Gastroesophageal sphincter (tissue), 4 donors: Measurements from ENCODE around the gene PEMT. TPM values are rescaled to one million over a fixed set of nuclear protein-coding genes. Genes with fewer than 3 reads are reported as not detected.
"Not testable (repeated sequence)": the region's sequence is repeated elsewhere in the genome, so short reads cannot be mapped to it uniquely, and the experiment has no call there.

Experiments used
- ATAC-seq: fragments of 150-250 bp; one replicate; pipeline ENCODE4 v1.9.1; 2016; ENCODE audit warnings: mild to moderate bottlenecking, moderate library complexity
- H3K27ac ChIP-seq, 4 donors: fragments of 200-600 bp; sonication (generic) in 3 of 4; 1 replicate in 3 of 4; 2 replicates in 1 of 4; pipeline ENCODE4 v1.5.1; 2016 to 2019
- H3K27me3 ChIP-seq: fragments of 200-600 bp; sonication (generic); one replicate; pipeline ENCODE4 v1.5.1; 2019
- H3K36me3 ChIP-seq, 2 donors: fragments of 200-600 bp; sonication (generic); one replicate each; pipeline ENCODE4 v1.5.1; 2019; ENCODE audit warnings: control low read depth in 1 of 2
- H3K4me1 ChIP-seq, 3 donors: fragments of 200-600 bp; sonication (generic); 1 replicate in 2 of 3; 2 replicates in 1 of 3; pipeline ENCODE4 v1.5.1; 2016 to 2019; ENCODE audit warnings: control low read depth in 2 of 3
- H3K4me3 ChIP-seq, 2 donors: fragments of 200-600 bp; sonication (generic); one replicate each; pipeline ENCODE4 v1.5.1; 2019; ENCODE audit warnings: mild to moderate bottlenecking in 1 of 2, moderate library complexity in 1 of 2
- H3K9me3 ChIP-seq, 3 donors: fragments of 200-600 bp; sonication (generic); one replicate each; pipeline ENCODE4 v1.5.1; 2017 to 2019; ENCODE audit warnings: control low read depth in 2 of 3
- EP300 ChIP-seq: sonication (generic); formaldehyde crosslinking; IDR thresholded peaks from one replicate; pipeline ENCODE4 v1.6.1; 2017; ENCODE audit warnings: antibody characterized with exemption, mild to moderate bottlenecking
- POLR2A ChIP-seq, 2 donors: fragments of 450-650 bp; IDR thresholded peaks; one replicate each; pipeline ENCODE4 v1.6.1; 2017; ENCODE audit warnings: antibody characterized with exemption in 2 of 2, mild to moderate bottlenecking in 2 of 2, moderate library complexity in 1 of 2
- POLR2AphosphoS5 ChIP-seq: sonication (generic); formaldehyde crosslinking; IDR thresholded peaks from one replicate; pipeline ENCODE4 v1.6.1; 2017; ENCODE audit warnings: antibody characterized with exemption
- WGBS, 2 donors: methylation state at CpG; one replicate each; pipeline ENCODE4 v1.1.5; 2018; ENCODE audit warnings: low coverage in 1 of 2; 5-methylcytosine and 5-hydroxymethylcytosine counted together
- total RNA-seq, 4 donors: library from RNA; depleted of rRNA; stranded (reverse); fragments of >200 nt; gene quantifications; one replicate each; pipeline ENCODE4 v1.1.0, GENCODE V29; 2016
- TF ChIP-seq, protein P1 (sequence below), 4 experiments: fragments of 200-600 bp in 2 of 4; fragments of 450-650 bp in 2 of 4; sonication (generic) in 1 of 4; IDR thresholded peaks; one replicate each; pipeline ENCODE4 v1.5.1; 2017 to 2019; ENCODE audit warnings: antibody characterized with exemption in 4 of 4, mild to moderate bottlenecking in 2 of 4, moderate library complexity in 2 of 4

Gene PEMT
- total RNA-seq, 4 donors from 2014 or later = 8.6 to 20.7 (median 17.5) TPM

DNA sequence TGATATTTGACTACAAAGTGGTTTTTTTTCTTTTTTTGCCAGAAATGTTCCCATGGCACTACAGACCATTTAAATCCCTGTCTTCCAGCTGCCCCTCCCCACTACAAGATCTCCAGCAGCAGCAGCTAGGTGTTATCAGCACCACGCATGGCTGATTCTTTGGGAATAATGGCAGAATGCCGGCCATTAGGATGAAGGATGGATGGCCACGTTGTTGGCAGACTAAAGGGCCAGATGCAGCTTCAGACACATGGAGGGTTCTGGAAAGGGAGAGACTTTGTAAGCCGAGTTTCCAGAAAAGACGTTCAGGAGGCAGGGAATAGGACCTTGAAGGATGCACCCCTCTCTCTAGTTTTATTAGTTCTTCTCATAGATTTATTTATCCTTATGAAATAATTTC, 125.0 kb downstream of the PEMT start:
- 49 to 57% methylated on average over 4 of the region's 5 CpGs for WGBS, 2 donors
- ATAC-seq = no peak
- TF ChIP-seq EP300 (no peak), POLR2A (IDR thresholded peaks at IDR 0.05) (no peak), POLR2AphosphoS5 (no peak)
- TF ChIP-seq, protein P1, sequence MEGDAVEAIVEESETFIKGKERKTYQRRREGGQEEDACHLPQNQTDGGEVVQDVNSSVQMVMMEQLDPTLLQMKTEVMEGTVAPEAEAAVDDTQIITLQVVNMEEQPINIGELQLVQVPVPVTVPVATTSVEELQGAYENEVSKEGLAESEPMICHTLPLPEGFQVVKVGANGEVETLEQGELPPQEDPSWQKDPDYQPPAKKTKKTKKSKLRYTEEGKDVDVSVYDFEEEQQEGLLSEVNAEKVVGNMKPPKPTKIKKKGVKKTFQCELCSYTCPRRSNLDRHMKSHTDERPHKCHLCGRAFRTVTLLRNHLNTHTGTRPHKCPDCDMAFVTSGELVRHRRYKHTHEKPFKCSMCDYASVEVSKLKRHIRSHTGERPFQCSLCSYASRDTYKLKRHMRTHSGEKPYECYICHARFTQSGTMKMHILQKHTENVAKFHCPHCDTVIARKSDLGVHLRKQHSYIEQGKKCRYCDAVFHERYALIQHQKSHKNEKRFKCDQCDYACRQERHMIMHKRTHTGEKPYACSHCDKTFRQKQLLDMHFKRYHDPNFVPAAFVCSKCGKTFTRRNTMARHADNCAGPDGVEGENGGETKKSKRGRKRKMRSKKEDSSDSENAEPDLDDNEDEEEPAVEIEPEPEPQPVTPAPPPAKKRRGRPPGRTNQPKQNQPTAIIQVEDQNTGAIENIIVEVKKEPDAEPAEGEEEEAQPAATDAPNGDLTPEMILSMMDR (IDR thresholded peaks at IDR 0.05) = no peak
- Histone ChIP-seq H3K27ac (no peak overlapping the region), H3K36me3 (no peaks in the 10 kb centered on the region), H3K4me1 (no peaks in the 10 kb centered on the region), H3K4me3 (no peak overlapping the region), H3K27me3 (peaks cover 67% of the 10 kb centered on the region), H3K9me3 (no peaks in the 10 kb centered on the region)

DNA sequence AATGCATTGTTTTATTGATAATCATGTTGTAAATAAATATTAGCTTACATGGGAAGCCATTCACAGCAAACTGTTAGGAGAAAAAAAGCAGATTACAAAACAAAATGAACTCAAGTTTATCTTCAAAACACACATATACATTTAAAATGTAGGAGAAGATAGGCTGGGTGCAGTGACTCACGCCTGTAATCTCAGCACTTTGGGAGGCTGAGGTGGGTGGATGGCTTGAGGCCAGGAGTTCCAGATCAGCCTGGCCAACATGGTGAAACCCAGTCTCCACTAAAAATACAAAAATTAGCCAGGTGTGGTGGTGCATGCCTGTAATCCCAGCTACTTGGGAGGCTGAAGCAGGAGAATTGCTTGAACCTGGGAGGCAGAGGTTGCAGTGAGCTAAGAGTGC, 125.6 kb downstream of the PEMT start:
- H3K27ac ChIP-seq, H3K9me3 ChIP-seq, H3K36me3 ChIP-seq, H3K4me3 ChIP-seq, H3K4me1 ChIP-seq, ATAC-seq: not testable (repeated sequence)
- peaks cover 60% of the 10 kb centered on the region for H3K27me3 ChIP-seq
- WGBS, 2 donors = 40% methylated on average over 1 of the region's 1 CpG; no CpG with 5 or more reads in 1 of the 2 donors

DNA sequence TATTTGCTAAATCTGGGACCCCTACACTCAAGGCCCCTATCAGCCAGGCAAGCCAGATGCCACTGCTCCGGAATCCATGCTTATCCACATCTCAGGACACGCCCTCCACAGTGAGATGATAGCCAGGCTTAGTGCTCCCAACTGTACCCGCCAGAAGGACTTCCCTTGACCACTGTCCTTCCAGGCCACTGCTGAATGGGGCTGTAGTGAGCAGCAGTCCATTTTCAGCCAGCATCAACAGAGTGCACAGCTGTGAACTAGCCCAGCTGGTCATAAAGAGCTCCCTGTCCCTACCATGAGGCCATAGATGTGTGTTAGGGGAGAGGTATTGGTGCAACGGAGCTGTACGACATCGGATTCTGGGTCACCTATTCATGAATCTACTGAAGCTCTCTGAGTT, 127.7 kb downstream of the PEMT start:
- 50 to 67% methylated on average over 2 to 5 of the region's 6 CpGs for WGBS, 2 donors
- TF ChIP-seq POLR2A (IDR thresholded peaks at IDR 0.05) (no peak), EP300 (no peak), POLR2AphosphoS5 (no peak)
- TF ChIP-seq, protein P1 (IDR thresholded peaks at IDR 0.05) = no peak

DNA sequence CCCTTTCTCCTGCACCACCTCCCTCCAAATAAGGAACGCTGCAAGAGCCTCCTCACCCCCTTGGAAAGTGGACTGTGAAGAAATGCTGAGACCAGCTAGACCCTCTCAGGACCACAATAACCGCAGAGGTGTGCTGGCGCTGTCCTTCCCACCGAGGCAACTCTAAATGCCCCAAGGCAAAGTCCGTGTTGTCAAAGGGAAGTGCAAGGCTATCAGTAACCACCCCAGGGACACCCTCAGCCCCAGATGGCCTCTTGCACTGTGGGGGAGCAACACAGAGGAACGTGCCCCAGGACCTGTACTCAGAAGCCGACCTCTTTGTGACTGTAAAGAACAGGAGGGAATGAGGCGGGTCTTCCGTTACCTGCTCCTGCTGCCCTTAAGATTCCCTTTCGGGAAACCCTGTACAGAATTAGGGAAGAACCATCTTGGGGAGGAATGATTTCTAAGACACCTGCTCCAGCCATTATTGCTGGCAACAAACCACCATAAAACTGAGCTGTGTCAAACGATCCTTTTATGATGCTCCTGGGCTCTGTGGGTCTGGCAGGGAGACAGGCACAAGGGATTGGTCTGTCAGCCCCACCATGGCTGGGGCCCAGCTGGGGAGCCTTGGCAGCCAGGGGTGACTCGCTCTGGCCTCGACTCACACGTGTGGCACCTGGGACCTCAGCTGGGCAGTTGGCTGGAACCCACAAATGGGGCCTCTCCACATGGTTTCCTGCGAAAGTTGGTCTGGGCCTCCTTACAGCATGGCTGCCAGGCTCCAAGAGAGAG, 129.3 kb downstream of the PEMT start:
- H3K36me3 ChIP-seq = no peaks in the 10 kb centered on the region
- no peak for ATAC-seq
- H3K27ac ChIP-seq = no peak overlapping the region
- TF ChIP-seq POLR2A (IDR thresholded peaks at IDR 0.05) (no peak), POLR2AphosphoS5 (no peak), EP300 (no peak)
- TF ChIP-seq, protein P1 (IDR thresholded peaks at IDR 0.05) = no peak
- H3K4me3 ChIP-seq = no peak overlapping the region
- H3K27me3 ChIP-seq = peaks cover 27% of the 10 kb centered on the region
- no peaks in the 10 kb centered on the region for H3K9me3 ChIP-seq
- 89% methylated on average over 3 of the region's 15 CpGs; no CpG with 5 or more reads in 1 of the 2 donors for WGBS, 2 donors
- H3K4me1 ChIP-seq = no peaks in the 10 kb centered on the region

More for the DNA sequence above, 127.7 kb downstream of the PEMT start:
- no peak overlapping the region for H3K27ac ChIP-seq
- ATAC-seq = no peak
- no peaks in the 10 kb centered on the region for H3K36me3 ChIP-seq
- no peaks in the 10 kb centered on the region for H3K9me3 ChIP-seq
- no peaks in the 10 kb centered on the region for H3K4me1 ChIP-seq
- no peak overlapping the region for H3K4me3 ChIP-seq
- H3K27me3 ChIP-seq = peaks cover 40% of the 10 kb centered on the region

DNA sequence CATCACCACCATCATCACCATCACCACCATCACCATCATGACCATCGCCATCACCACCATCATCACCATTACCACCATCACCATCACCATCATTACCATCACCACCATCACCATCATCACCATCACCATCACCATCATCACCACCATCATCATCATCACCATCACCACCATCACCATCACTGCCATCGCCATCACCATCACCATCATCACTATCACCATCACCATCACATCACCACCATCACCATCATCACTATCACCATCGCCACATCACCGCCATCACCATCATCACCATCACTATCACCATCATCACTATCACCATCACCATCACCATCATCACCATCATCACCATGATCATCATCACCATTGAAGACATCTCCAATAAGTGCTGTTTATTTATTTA, 131.5 kb downstream of the PEMT start:
- Histone ChIP-seq H3K27ac (no peak overlapping the region), H3K4me1 (no peaks in the 10 kb centered on the region), H3K9me3 (no peaks in the 10 kb centered on the region), H3K27me3 (peaks cover 22% of the 10 kb centered on the region), H3K36me3 (no peaks in the 10 kb centered on the region), H3K4me3 (no peak overlapping the region)
- no peak for TF ChIP-seq POLR2A (IDR thresholded peaks at IDR 0.05)
- no peak for TF ChIP-seq POLR2AphosphoS5
- TF ChIP-seq EP300 = no peak
- TF ChIP-seq, protein P1 (IDR thresholded peaks at IDR 0.05) = no peak
- whole genome bisulfite sequencing, 2 donors = 72 to 87% methylated on average over 4 of the region's 4 CpGs
- no peak for ATAC-seq
